Measurements from ENCODE around the gene MYB. TPM values are rescaled to one million over a fixed set of nuclear protein-coding genes. Genes with fewer than 3 reads are reported as not detected.

Gene MYB
- total RNA-seq, 1 experiment from 2014 or later = 8.3 TPM

DNA sequence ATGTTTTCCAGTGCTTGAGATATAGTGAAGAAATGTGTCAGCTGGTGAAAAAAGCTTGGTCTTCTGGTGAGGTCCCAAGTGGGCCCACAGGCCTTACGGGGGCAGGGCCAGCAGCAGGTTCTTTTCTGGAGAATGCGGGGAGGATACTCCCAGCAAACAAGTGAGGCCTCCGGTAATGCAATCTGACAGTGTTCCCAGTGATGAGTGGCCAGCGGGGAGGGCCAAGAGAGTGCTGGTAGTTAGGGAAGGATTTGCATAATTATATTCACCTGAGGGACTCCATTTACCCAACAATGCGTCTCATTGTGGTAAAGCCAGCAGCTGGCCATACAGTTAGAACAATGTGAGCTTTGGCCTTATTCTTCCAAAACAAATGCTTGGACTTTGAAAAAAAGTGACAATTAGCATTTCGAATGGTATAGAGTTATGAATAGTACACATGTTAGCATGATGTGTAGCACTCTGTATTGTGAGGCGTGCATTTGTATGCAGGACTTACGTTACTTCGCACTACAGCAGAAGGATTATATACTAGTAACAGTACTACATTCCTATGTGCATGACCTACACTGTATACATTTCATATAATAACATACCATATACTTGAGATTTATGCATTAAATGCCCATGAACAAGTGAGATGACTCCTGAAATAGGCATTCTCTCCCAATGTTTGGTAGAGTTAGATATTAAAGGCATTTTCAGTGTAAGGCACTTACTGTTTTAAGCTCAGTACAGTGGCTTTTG, 69.8 kb downstream of the MYB start:
- no TSS peak for BruUV-seq (replicated peaks)

DNA sequence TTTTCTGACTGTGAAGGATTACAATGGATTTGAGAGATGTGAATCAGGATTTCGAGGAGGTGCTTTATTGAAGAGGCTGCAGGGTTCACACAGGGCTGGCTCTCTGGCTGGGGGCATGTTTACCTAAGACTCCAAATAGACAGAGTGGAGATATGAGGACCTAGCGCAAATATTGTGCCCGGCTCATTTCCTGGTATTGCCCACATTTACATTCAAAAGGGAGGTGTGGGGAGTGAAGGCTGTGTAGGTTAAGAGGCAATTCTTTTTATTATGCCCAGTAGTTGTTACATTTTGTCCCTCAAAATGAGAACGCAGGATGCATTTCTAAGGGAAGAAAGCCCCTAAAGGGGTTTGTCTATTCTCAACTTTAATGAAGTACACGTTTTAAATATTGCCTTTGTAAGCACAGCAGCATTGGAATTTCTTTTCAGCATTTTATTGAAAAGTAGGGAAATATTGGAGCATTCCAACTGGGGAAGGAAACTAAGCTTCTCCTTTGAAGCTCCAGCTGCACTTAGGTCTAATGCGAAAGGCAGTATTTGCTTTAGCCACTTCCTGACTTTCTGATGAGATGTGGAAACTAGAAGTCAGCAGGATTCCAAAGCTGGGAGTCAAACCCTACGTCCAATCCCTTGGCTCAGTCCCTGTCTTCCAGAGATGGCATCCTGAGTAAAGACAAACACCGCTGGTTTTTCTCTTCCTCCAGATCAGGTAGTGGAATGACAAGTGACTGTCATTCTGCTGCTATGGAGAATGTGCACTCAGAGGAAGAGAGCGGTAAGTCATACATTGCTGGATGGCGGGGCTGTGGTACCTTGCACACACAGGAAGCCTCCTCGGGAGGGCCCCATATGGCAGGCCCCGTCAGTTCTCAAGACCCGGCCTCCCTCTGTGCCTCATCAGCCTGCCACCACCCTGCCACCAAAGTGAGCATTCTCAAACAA, 70.7 kb downstream of the MYB start:
- TF ChIP-seq EZH2 (IDR thresholded peaks at IDR 0.05; ENCODE audit: borderline replicate concordance, low read depth, low read length, poor library complexity, severe bottlenecking) = no peak
- TF ChIP-seq, protein P1, sequence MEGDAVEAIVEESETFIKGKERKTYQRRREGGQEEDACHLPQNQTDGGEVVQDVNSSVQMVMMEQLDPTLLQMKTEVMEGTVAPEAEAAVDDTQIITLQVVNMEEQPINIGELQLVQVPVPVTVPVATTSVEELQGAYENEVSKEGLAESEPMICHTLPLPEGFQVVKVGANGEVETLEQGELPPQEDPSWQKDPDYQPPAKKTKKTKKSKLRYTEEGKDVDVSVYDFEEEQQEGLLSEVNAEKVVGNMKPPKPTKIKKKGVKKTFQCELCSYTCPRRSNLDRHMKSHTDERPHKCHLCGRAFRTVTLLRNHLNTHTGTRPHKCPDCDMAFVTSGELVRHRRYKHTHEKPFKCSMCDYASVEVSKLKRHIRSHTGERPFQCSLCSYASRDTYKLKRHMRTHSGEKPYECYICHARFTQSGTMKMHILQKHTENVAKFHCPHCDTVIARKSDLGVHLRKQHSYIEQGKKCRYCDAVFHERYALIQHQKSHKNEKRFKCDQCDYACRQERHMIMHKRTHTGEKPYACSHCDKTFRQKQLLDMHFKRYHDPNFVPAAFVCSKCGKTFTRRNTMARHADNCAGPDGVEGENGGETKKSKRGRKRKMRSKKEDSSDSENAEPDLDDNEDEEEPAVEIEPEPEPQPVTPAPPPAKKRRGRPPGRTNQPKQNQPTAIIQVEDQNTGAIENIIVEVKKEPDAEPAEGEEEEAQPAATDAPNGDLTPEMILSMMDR (conservative IDR thresholded peaks at IDR 0.05; ENCODE audit: low read depth, low read length) = no peak
- H3K9me3 ChIP-seq (ENCODE audit: low read depth, low read length, poor library complexity, severe bottlenecking) = no peaks in the 10 kb centered on the region
- no TSS peak for BruUV-seq (replicated peaks)
- H3K27ac ChIP-seq (ENCODE audit: low read depth, low read length, poor library complexity, severe bottlenecking) = no peak overlapping the region
- intact Hi-C loops (cut with micrococcal nuclease; ENCODE audit: unreplicated experiment) = no loop called here
- ChIA-PET CTCF (no interaction called here), POLR2A (ENCODE audit: low non-redundant PET) (no interaction called here)
- no peaks in the 10 kb centered on the region for H3K4me1 ChIP-seq (ENCODE audit: insufficient read depth, low read length, poor library complexity, severe bottlenecking)
- H3K36me3 ChIP-seq (ENCODE audit: insufficient read depth, low read length, poor library complexity, severe bottlenecking) = no peaks in the 10 kb centered on the region
- no peak overlapping the region for H3K4me3 ChIP-seq (ENCODE audit: low read depth, low read length, poor library complexity, severe bottlenecking)
- no peak for DNase-seq (ENCODE audit: low spot score)
- no peaks in the 10 kb centered on the region for H3K27me3 ChIP-seq (replicated peaks; ENCODE audit: insufficient read depth, low read depth, low read length, poor library complexity)

More for the DNA sequence above, 69.8 kb downstream of the MYB start:
- Histone ChIP-seq H3K9me3 (ENCODE audit: low read depth, low read length, poor library complexity, severe bottlenecking) (no peaks in the 10 kb centered on the region), H3K4me1 (ENCODE audit: insufficient read depth, low read length, poor library complexity, severe bottlenecking) (no peaks in the 10 kb centered on the region), H3K27me3 (replicated peaks; ENCODE audit: insufficient read depth, low read depth, low read length, poor library complexity) (no peaks in the 10 kb centered on the region), H3K36me3 (ENCODE audit: insufficient read depth, low read length, poor library complexity, severe bottlenecking) (no peaks in the 10 kb centered on the region), H3K4me3 (ENCODE audit: low read depth, low read length, poor library complexity, severe bottlenecking) (no peak overlapping the region), H3K27ac (ENCODE audit: low read depth, low read length, poor library complexity, severe bottlenecking) (no peak overlapping the region)
- ChIA-PET CTCF (no interaction called here), POLR2A (ENCODE audit: low non-redundant PET) (no interaction called here)
- TF ChIP-seq EZH2 (IDR thresholded peaks at IDR 0.05; ENCODE audit: borderline replicate concordance, low read depth, low read length, poor library complexity, severe bottlenecking) = no peak
- TF ChIP-seq, protein P1 (conservative IDR thresholded peaks at IDR 0.05; ENCODE audit: low read depth, low read length) = no peak
- no peak for DNase-seq (ENCODE audit: low spot score)
- intact Hi-C loops (cut with micrococcal nuclease; ENCODE audit: unreplicated experiment) = no loop called here

DNA sequence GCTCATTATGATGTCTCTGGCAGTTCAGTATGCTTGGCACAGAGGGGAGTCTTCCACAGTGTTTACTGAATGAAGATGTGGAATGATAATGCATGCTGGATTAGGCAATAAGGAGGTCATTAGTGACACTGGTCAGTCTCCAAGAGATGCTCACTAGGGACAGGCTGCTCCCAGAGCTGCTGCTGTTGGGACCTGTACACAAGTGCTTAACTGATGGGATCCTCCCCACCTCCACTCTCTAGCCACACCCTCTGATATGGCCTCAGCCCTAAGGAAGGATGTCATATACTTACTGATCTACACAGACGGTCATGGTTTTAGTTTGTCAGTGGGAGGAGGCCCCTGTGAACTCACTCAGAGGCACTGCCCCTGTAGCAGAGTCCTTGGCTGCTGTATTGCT, 73.4 kb downstream of the MYB start:
- ChIA-PET CTCF (no interaction called here), POLR2A (ENCODE audit: low non-redundant PET) (no interaction called here)
- no peak for DNase-seq (ENCODE audit: low spot score)
- no peaks in the 10 kb centered on the region for H3K36me3 ChIP-seq (ENCODE audit: insufficient read depth, low read length, poor library complexity, severe bottlenecking)
- no peaks in the 10 kb centered on the region for H3K9me3 ChIP-seq (ENCODE audit: low read depth, low read length, poor library complexity, severe bottlenecking)
- no peak for TF ChIP-seq EZH2 (IDR thresholded peaks at IDR 0.05; ENCODE audit: borderline replicate concordance, low read depth, low read length, poor library complexity, severe bottlenecking)
- TF ChIP-seq, protein P1 (conservative IDR thresholded peaks at IDR 0.05; ENCODE audit: low read depth, low read length) = no peak
- no peak overlapping the region for H3K27ac ChIP-seq (ENCODE audit: low read depth, low read length, poor library complexity, severe bottlenecking)
- intact Hi-C loops (cut with micrococcal nuclease; ENCODE audit: unreplicated experiment) = no loop called here
- H3K4me3 ChIP-seq (ENCODE audit: low read depth, low read length, poor library complexity, severe bottlenecking) = no peak overlapping the region
- BruUV-seq (replicated peaks) = no TSS peak
- H3K4me1 ChIP-seq (ENCODE audit: insufficient read depth, low read length, poor library complexity, severe bottlenecking) = peaks cover 4% of the 10 kb centered on the region
- no peaks in the 10 kb centered on the region for H3K27me3 ChIP-seq (replicated peaks; ENCODE audit: insufficient read depth, low read depth, low read length, poor library complexity)
